ENCODE measurements around the gene RABGAP1. TPM values are rescaled to one million over a fixed set of nuclear protein-coding genes. Genes with fewer than 3 reads are reported as not detected.

Gene RABGAP1
- total RNA-seq, 1 experiment from 2014 or later: 64.0 TPM

GRCh38 chr9:123003466-123003865 is 62.6 kb downstream of the RABGAP1 start:
- peak overlapping the region; percentile 45 for H3K27ac ChIP-seq (ENCODE audit: low read depth, low read length, poor library complexity, severe bottlenecking)
- H3K9me3 ChIP-seq (ENCODE audit: low read depth, low read length, poor library complexity, severe bottlenecking): no peaks in the 10 kb centered on the region
- H3K4me3 ChIP-seq (ENCODE audit: low read depth, low read length, poor library complexity, severe bottlenecking): no peak overlapping the region
- ChIA-PET POLR2A (ENCODE audit: low non-redundant PET) (interaction anchor here (0.6 kb wide), 1 partner anchor 345 kb away, joined by 4 read pairs; no protein-coding TSS in a partner anchor), CTCF (no interaction called here)
- H3K36me3 ChIP-seq (ENCODE audit: insufficient read depth, low read length, poor library complexity, severe bottlenecking): peaks cover 24% of the 10 kb centered on the region
- no peaks in the 10 kb centered on the region for H3K27me3 ChIP-seq (replicated peaks; ENCODE audit: insufficient read depth, low read depth, low read length, poor library complexity)
- peaks cover 35% of the 10 kb centered on the region for H3K4me1 ChIP-seq (ENCODE audit: insufficient read depth, low read length, poor library complexity, severe bottlenecking)
- intact Hi-C loops (cut with micrococcal nuclease; ENCODE audit: unreplicated experiment): no loop called here
- DNase-seq (ENCODE audit: low spot score): no peak
- TSS peak; percentile 9 for BruUV-seq (replicated peaks)
- TF ChIP-seq EZH2 (IDR thresholded peaks at IDR 0.05; ENCODE audit: borderline replicate concordance, low read depth, low read length, poor library complexity, severe bottlenecking) (no peak), CTCF (conservative IDR thresholded peaks at IDR 0.05; ENCODE audit: low read depth, low read length) (no peak)

- intact Hi-C loops (cut with micrococcal nuclease; ENCODE audit: unreplicated experiment): no loop called here
- POLR2A ChIA-PET (ENCODE audit: low non-redundant PET): no interaction called here
- no peaks in the 10 kb centered on the region for H3K27me3 ChIP-seq (replicated peaks; ENCODE audit: insufficient read depth, low read depth, low read length, poor library complexity)
- DNase-seq (ENCODE audit: low spot score): no peak
- CTCF ChIA-PET: no interaction called here
- TF ChIP-seq EZH2 (IDR thresholded peaks at IDR 0.05; ENCODE audit: borderline replicate concordance, low read depth, low read length, poor library complexity, severe bottlenecking) (no peak), CTCF (conservative IDR thresholded peaks at IDR 0.05; ENCODE audit: low read depth, low read length) (no peak)
- H3K4me3 ChIP-seq (ENCODE audit: low read depth, low read length, poor library complexity, severe bottlenecking): no peak overlapping the region
- H3K9me3 ChIP-seq (ENCODE audit: low read depth, low read length, poor library complexity, severe bottlenecking): no peaks in the 10 kb centered on the region
- H3K36me3 ChIP-seq (ENCODE audit: insufficient read depth, low read length, poor library complexity, severe bottlenecking): peaks cover 15% of the 10 kb centered on the region
- H3K4me1 ChIP-seq (ENCODE audit: insufficient read depth, low read length, poor library complexity, severe bottlenecking): peaks cover 14% of the 10 kb centered on the region
- no peak overlapping the region for H3K27ac ChIP-seq (ENCODE audit: low read depth, low read length, poor library complexity, severe bottlenecking)
- no TSS peak for BruUV-seq (replicated peaks)
These were observed 65.1 kb downstream of the RABGAP1 start for GRCh38 chr9:123005964-123006363.

- intact Hi-C loops (cut with micrococcal nuclease; ENCODE audit: unreplicated experiment): no loop called here
These were observed 66.4 kb downstream of the RABGAP1 start for GRCh38 chr9:123007269-123007668.

More at GRCh38 chr9:123007269-123007668, 66.4 kb downstream of the RABGAP1 start:
- Histone ChIP-seq H3K4me3 (ENCODE audit: low read depth, low read length, poor library complexity, severe bottlenecking) (no peak overlapping the region), H3K9me3 (ENCODE audit: low read depth, low read length, poor library complexity, severe bottlenecking) (no peaks in the 10 kb centered on the region), H3K36me3 (ENCODE audit: insufficient read depth, low read length, poor library complexity, severe bottlenecking) (peaks cover 10% of the 10 kb centered on the region), H3K4me1 (ENCODE audit: insufficient read depth, low read length, poor library complexity, severe bottlenecking) (peaks cover 14% of the 10 kb centered on the region), H3K27ac (ENCODE audit: low read depth, low read length, poor library complexity, severe bottlenecking) (no peak overlapping the region), H3K27me3 (replicated peaks; ENCODE audit: insufficient read depth, low read depth, low read length, poor library complexity) (no peaks in the 10 kb centered on the region)
- CTCF ChIA-PET: no interaction called here
- BruUV-seq (replicated peaks): no TSS peak
- TF ChIP-seq CTCF (conservative IDR thresholded peaks at IDR 0.05; ENCODE audit: low read depth, low read length): no peak
- TF ChIP-seq EZH2 (IDR thresholded peaks at IDR 0.05; ENCODE audit: borderline replicate concordance, low read depth, low read length, poor library complexity, severe bottlenecking): no peak
- POLR2A ChIA-PET (ENCODE audit: low non-redundant PET): no interaction called here
- no peak for DNase-seq (ENCODE audit: low spot score)

Measured in A673 (cell line).